ENCODE data around the gene FALEC. TPM values are rescaled to one million over a fixed set of nuclear protein-coding genes. Genes with fewer than 3 reads are reported as not detected.

The FALEC gene
- total RNA-seq, 4 donors from 2014 or later = 0.88 to 1.0 TPM; not detected in 2

- Histone ChIP-seq H3K27ac (no peak overlapping the region), H3K4me3 (no peak overlapping the region), H3K27me3 (no peaks in the 10 kb centered on the region), H3K36me3 (no peaks in the 10 kb centered on the region), H3K4me1 (peaks cover 0 to 5% of the 10 kb centered on the region in 2 donors), H3K9me3 (no peaks in the 10 kb centered on the region)
- TF ChIP-seq POLR2A (IDR thresholded peaks at IDR 0.05) = no peak
- no peak for TF ChIP-seq CTCF (IDR thresholded peaks at IDR 0.05)
- DNase-seq = no peak
- intact Hi-C loops (cut with DNase I; ENCODE audit: low total_unique reads) = no loop called here
Observed at GRCh38 chr1:150582371-150582770, 66.8 kb downstream of the FALEC start.

Small RNA genes within 50 kb of the gene (microRNA-seq; reads per million reads assigned to microRNA genes)
- gene MIR4257 (ENCODE audit: borderline microRNAs expressed, borderline replicate concordance) (not detected), gene MIR6878 (ENCODE audit: borderline microRNAs expressed, borderline replicate concordance) (not detected)

Small RNA genes within 50 kb of the gene (small RNA-seq; reads per million reads assigned to genes)
- not detected for gene MIR4257
- gene RN7SL473P = not detected
- gene RN7SL600P = not detected

Other genes with a start within 250 kb of the FALEC start
- 10 to 100 TPM; 33.2 to 96.7 (median 68.8) TPM for gene APH1A, start 246.7 kb upstream of the FALEC start, total RNA-seq
- gene C1orf54, start 243.0 kb upstream of the FALEC start, total RNA-seq = 10 to 100 TPM in 1 of 4 donors, 1 to 10 TPM in 2, under 1 TPM in 1; 0.88 to 60.8 (median 6.2) TPM
- 10 to 100 TPM in 1 of 4 donors, 1 to 10 TPM in 2, not detected in 1; 2.9 to 30.3 (median 4.9) TPM for gene CIART, start 233.2 kb upstream of the FALEC start, total RNA-seq
- 10 to 100 TPM; 28.6 to 59.3 (median 38.6) TPM for gene MRPS21, start 221.9 kb upstream of the FALEC start, total RNA-seq
- 10 to 100 TPM; 38.2 to 99.4 (median 76.7) TPM for gene PRPF3, start 194.2 kb upstream of the FALEC start, total RNA-seq
- 10 to 100 TPM; 17.1 to 77.1 (median 37.9) TPM for gene RPRD2, start 151.6 kb upstream of the FALEC start, total RNA-seq
- 10 to 100 TPM in 2 of 4 donors, 1 to 10 TPM in 2; 4.6 to 22.6 (median 10.2) TPM for gene TARS2, start 28.3 kb upstream of the FALEC start, total RNA-seq
- gene ECM1, start 7.6 kb upstream of the FALEC start, total RNA-seq = 10 to 100 TPM in 2 of 4 donors, 1 to 10 TPM in 2; 1.5 to 38.5 (median 9.5) TPM
- 100 to 1,000 TPM in 1 of 4 donors, 10 to 100 TPM in 3; 15.9 to 133 (median 35.4) TPM for gene ADAMTSL4, start 33.7 kb downstream of the FALEC start, total RNA-seq
- gene MCL1, start 63.9 kb downstream of the FALEC start, total RNA-seq = 100 to 1,000 TPM; 125 to 266 (median 207) TPM
- 100 to 1,000 TPM; 122 to 224 (median 130) TPM for gene ENSA, start 113.9 kb downstream of the FALEC start, total RNA-seq
- gene GOLPH3L, start 181.4 kb downstream of the FALEC start, total RNA-seq = 10 to 100 TPM; 10.6 to 31.5 (median 21.3) TPM
- under 1 TPM in 1 of 4 donors, not detected in 3; 0.62 TPM for gene HORMAD1, start 205.1 kb downstream of the FALEC start, total RNA-seq

Measured in uterus (tissue), 4 donors.